Left kidney (tissue), 2 donors: Measurements from ENCODE around the gene NKX6-1. TPM values are rescaled to one million over a fixed set of nuclear protein-coding genes. Genes with fewer than 3 reads are reported as not detected.

Experiments used
- DNase-seq: peaks from one replicate; pipeline ENCODE4 v3.0.0-alpha.2; 2013
- polyA plus RNA-seq: library from polyadenylated mRNA; unstranded; fragments of 120-200 nt; gene quantifications from one replicate; pipeline ENCODE4 v1.2.1, GENCODE V29; 2013; ENCODE audit not compliant: insufficient read length

Gene NKX6-1
- polyA plus RNA-seq, 1 donor = 0.07 TPM

DNA sequence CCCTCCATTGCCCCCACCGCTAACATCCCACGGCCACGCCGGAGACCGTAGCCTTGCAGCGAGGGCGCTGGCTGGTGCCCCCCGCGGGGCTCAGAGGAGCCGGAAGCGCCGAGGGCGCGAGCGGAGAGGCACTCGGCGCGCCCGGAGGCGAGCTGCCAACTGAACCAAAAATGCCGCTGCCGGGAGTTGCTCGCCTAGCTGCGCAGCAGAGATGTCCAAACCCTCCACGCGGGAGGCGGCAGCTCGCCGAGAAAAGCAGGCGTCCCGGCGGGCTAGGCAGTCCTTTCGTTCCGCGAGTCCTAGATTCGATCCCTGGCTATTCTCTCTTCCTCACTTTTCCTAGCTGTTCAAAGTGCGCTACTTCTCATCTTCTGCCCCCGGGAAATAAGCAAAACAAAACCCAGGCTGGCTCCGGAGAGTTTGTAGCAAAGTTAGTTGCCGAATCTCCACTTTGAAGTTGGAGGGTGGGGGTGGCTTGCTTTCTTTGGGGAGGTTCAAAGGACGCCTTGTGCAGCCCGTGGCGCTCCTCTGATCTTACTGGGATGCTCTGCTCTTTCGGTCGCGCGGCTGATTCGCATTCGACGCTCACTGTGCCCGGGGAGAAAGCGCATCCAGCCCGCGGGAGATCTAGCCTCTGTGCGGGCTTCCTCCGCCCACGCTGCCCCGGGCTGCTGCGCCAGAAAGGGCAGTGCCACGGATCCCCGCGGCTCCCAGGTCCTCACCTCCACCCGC lies 723 bp downstream of the NKX6-1 start:
- DNase-seq = no peak

DNA sequence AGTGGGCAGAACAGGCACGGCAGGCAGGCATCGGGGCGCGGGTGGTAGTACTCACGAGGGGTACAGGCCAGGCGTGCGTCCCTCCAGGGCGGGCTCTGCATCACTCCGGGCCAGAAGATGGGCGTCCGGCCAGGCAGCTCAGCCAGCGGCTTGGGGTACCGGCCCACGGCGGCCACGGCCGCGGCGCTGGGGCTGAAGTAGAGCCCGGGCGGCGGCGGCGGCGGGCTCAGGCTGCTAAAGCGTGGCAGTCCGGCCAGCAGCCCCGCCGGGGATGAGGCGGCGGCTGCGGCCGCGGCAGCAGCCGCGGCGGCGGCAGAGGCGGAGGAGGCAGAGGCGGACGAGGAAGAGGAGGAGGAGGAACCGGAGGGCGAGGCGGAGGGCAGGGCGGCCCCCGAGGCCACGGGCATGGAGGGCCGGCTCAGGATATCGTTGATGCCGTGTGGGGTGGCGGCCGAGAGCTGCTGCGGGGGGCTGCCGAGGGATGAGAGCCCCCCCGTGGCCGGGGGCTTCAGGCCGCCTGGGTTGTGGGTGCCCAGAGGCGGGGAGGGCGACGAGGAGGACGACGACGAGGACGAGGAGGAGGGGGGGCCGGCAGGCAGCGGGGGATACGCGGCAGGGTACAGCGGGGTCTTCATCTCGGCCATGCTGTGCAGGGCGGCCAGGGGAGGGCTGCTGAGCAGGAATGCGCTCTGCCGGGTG lies 1.4 kb downstream of the NKX6-1 start:
- no peak for DNase-seq

GRCh38 chr4:84496706-84497503 lies 2.2 kb downstream of the NKX6-1 start:
- DNase-seq = no peak

DNA sequence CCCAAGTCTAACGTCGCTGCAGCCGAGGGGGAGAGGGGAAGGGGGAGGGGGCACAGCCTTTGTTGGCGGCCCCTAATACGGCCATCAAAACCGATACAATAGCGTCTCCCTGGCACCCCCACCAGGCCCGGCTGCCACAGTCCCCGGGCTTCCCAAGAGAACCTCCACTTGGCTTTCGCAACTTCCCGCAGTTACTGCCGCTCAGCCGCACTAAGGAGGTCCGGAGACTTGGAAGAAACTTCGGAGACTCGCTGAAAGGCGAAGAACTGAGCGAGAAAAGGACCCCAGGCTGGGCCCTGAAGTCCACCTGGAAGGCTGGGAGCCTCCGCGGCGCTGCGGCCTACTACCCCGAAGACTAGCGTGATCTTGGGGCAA lies 2.8 kb downstream of the NKX6-1 start:
- DNase-seq = no peak

- DNase-seq = no peak
These were observed 3.3 kb downstream of the NKX6-1 start for GRCh38 chr4:84495794-84496261.

GRCh38 chr4:84495118-84495793 lies 3.8 kb downstream of the NKX6-1 start:
- DNase-seq = no peak

DNA sequence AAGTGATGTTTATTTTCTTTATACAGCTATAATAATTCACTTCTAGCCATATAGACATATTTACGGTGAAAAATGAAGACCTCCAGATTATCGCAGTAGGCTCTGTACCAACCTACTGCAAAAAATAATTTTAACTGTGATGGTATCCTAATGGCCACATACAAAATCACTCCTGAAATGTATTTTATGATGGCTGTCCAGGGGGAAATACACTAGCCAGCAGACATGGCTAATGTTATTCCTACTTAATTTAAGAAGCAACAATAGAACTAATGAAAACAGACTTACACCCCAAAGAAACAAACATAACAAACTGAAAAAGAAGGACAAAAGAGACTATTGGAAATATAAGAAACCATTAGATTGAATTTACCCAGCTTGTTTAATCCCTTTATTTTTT lies 4.6 kb downstream of the NKX6-1 start:
- DNase-seq = no peak

DNA sequence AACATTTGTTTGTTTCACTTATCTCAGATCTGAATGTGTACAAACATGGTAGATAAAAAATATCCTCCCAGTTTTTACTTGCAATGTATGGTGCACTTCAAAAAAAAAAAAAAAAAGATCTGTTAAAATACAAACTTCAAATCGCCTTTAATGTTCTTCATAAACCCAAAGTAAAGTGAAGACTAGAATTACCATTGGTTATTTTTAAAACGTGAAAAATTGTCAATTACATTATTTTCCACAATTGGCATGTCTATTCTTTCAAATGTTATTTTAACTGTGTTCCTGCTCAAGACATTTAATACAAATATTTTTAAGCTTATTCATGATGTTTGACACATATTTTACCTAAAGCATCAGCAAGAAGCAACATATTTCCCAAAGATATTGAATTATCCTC lies 5.0 kb downstream of the NKX6-1 start:
- no peak for DNase-seq

DNA sequence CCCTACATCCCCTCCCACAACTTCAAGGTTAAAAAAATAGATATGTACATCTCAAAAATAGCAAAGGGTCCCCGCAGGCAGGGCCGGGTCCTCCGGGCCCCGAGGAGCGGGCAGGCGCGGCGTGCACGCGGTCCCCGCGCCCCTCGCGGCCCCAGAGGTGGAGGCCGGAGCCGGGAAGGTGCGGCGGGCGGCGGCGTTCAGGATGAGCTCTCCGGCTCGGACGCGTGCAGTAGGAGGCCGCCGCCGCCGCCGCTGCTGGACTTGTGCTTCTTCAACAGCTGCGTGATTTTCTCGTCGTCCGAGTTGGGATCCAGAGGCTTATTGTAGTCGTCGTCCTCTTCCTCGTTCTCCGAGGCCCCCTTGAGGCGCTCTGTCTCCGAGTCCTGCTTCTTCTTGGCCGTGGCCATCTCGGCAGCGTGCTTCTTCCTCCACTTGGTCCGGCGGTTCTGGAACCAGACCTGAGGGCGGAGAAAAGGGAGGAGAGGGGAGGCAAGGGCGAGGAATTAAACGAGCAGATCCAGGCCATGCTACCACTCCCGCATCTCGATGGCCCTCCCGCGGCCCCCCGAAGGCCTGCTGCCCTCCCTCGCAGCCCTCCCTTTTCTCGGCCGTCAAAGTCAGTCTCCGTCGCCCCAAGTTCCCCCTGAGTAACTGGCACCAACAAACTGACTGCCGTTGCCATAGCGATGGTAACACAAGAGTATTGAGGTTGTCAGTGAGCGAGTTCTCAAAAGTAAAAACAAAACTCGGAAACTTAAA lies 5.8 kb downstream of the NKX6-1 start:
- DNase-seq = peak; percentile 74

DNA sequence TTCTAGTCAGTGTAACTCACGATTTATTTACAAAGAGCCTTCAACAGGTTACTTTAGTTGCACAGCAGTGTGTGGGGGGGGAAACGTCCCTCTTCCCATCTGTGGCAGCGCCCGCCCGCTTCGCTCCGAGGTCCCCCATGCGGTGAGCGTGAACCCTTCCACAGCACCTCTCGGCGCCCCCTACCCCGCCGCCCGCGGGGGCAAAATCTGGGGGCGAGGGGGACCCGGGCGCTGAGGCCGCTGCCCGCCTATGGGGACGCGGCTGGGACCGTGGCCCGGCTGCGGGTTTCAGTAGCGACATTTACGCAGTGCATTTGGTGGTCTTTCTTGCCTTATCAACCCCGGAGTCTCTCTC lies 6.4 kb downstream of the NKX6-1 start:
- DNase-seq = no peak

GRCh38 chr4:84492290-84492689 lies 6.8 kb downstream of the NKX6-1 start:
- DNase-seq = no peak

DNA sequence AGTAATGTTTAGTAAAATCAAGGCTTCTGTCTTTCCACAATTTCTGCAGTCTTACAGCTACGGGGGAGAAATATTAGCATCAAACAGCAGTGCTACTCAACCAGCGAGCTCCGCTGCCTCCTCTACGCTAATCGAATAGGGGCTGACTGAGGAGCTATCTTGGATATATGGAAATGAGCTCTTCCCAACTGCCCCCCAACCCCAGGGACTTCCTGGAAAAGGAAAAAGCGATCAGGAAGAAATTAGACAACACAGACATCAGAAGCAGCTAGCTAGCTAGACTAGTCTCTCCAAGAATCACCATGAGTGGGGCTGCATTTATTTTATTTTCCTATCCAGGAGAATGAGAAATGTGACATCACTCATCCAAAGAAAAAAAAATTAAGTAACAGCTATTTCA lies 7.6 kb downstream of the NKX6-1 start:
- no peak for DNase-seq

DNA sequence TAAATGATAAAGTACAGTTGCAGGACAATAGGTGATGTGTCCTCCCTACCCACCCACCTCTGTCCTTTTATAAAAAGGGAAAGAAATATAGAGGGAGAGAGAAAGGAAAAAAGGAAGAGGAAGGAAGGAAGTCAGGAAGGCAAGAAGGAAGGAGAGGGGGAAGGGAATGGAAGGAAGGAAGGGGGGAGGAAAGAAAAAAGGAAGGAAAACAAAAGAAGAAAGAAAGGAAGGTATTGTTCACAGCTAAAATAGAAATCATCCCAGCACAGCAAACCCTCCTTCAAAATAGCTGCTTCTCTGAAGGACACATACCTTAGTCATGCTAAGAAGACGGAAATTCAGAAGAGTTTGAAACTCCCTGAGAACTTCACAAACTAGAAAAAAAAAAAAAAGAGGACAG lies 8.4 kb downstream of the NKX6-1 start:
- DNase-seq = no peak

- DNase-seq = no peak
These were observed 14.9 kb downstream of the NKX6-1 start for GRCh38 chr4:84484236-84484635.

- DNase-seq = no peak
These were observed 15.4 kb downstream of the NKX6-1 start for GRCh38 chr4:84483688-84484087.

DNA sequence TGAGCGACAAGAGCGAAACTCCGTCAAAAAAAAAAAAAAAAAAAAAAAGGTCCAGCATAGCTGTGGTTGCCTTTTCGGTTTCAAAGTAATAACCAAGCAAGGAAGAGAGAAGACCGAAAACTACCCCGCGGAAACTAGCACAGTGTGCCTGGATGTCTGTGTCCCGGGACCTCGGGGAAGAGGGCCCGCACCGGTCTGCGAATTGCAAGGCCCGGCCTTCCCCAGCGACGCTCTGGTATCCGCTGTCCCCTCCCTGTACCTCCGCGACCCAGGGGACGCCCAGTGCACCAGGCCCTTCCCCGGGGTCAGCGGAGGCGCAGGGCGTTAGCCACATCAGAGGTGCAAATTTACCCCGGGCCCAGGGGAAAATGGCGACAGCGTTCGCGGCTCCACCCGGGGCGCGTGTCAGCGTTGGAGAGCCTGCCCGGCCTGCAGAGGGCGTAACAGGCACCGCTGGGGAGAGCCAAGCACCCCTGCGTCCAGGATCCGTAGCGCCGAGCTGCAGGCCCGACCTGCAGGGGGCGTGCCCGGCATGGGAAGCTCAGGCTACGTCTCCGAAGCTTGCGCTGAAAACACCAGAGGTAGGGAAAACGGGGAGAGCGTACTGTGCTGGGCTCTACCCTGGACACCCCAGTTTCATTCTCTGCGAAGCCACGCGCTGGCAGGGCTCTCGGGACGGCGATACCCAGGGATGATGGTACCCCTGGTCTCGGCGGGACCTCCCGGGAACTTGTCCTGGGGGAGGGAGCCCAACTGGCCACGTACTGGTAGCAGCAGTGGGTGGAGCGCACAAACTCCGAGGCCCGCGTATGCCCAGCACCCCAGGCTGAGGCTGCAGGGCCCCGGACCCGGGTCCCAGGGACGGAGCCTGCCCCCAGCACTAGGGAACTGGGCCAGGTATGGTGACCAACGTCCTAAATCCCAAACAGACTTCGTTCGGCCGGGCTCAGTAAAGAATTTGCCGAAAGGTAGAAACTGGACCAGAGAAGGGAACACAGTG lies 16.2 kb downstream of the NKX6-1 start:
- DNase-seq = no peak

GRCh38 chr4:84481860-84482245 lies 17.2 kb downstream of the NKX6-1 start:
- DNase-seq = no peak

DNA sequence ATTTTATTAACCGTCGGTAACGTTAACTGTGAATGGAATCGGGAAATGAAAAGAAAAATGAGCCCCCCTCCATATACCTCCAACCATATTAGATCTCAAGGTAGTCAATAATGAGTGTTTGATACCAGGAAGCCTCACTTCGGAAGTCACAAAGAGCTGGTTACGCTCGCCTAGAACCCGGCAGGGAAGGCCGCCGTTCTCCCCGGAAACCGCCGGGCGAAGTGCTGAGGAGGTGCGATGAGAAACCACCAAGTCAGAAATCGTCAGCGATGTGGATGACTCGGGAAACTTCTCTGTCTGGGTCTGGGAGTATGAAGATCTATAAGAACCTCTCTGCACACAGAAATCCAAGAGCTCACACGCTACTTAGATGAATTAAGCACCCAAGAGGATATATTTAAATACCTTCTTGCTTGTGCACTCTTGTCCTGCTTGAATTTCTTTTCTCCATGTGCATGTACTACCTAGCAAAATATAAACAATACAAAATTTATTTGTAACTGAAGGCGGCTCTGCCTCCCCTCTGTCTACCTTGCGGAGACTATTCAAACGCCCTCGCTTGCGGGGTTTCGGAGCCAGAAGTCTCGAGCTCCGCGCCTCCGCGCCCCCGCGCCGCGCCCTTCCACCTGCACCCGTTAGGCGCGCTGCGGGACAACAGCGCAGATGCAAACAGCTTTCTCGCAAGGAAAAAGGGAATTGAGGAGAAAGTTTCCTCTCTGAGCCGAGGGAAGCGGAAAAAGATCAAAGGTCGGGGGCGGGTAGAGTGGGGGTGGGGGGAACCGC lies 17.8 kb downstream of the NKX6-1 start:
- DNase-seq = no peak

DNA sequence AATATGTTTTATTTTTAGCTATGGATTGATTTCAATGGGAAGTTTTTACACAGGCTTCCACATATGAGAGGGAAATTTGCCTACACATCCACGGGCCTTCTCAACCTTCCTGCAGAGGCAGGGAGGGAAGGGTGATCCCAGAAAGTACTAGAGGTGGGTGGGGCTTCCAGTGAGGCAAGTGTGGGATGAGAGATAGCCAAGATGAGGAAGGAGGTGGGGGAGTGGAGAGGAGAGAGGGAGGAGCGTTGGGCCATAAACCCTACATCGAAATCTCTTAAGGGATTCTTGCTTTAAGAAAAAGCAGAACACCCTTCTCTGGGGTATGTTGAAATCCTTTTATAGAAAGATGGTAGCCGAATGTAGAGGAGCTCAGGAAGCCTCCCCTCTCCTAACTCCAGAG lies 19.0 kb downstream of the NKX6-1 start:
- DNase-seq = no peak

- DNase-seq = no peak
These were observed 19.4 kb downstream of the NKX6-1 start for GRCh38 chr4:84479663-84480062.
